K562 (cell line): ENCODE data around the gene ZC3H10. TPM values are rescaled to one million over a fixed set of nuclear protein-coding genes. Genes with fewer than 3 reads are reported as not detected.
A peak's percentile ranks its signal among the peaks of the same experiment; 100 is the strongest.

Experiments
- ARHGAP35 ChIP-seq: fragments of 450-650 bp; IDR thresholded peaks from 2 replicates; pipeline ENCODE4 v1.6.1; 2018; ENCODE audit not compliant: partially characterized antibody
- ELF4 ChIP-seq: fragments of 450-650 bp; formaldehyde crosslinking; IDR thresholded peaks from 2 replicates; pipeline ENCODE4 v1.4.0; 2022; ENCODE audit warnings: missing genetic modification characterization
- ETV5 ChIP-seq: sonication (generic); formaldehyde crosslinking; IDR thresholded peaks from 2 replicates; pipeline ENCODE4 v1.4.0; 2020; ENCODE audit warnings: low read depth, mild to moderate bottlenecking, missing genetic modification reagents
- ETV6 ChIP-seq, 3 experiments: fragments of 150-350 bp in 1 of 3; sonication (generic) in 1 of 3; formaldehyde crosslinking in 1 of 3; IDR thresholded peaks; 2 replicates each; pipeline versions ENCODE4 v1.6.1 to v1.8.0; 2014 to 2022; ENCODE audit warnings: borderline replicate concordance in 2 of 3, low read depth in 2 of 3, antibody characterized with exemption in 1 of 3, low read length in 1 of 3, mild to moderate bottlenecking in 1 of 3, missing genetic modification reagents in 1 of 3
- FOS ChIP-seq: IDR thresholded peaks from 3 replicates; pipeline ENCODE4 v1.6.1; 2011; ENCODE audit not compliant: insufficient read length; ENCODE audit errors: extremely low read depth
- IRF2 ChIP-seq: sonication (generic); formaldehyde crosslinking; IDR thresholded peaks from 2 replicates; pipeline ENCODE4 v1.8.1; 2022; ENCODE audit warnings: mild to moderate bottlenecking, missing genetic modification reagents
- KAT7 ChIP-seq: sonication (generic); formaldehyde crosslinking; IDR thresholded peaks from 2 replicates; pipeline ENCODE4 v1.8.0; 2022; ENCODE audit warnings: missing genetic modification reagents, mild to moderate bottlenecking, borderline replicate concordance
- KLF1 ChIP-seq: fragments of 450-650 bp; IDR thresholded peaks from 2 replicates; pipeline ENCODE4 v1.6.1; 2016; ENCODE audit warnings: missing genetic modification characterization, missing compliant biosample characterization
- MAFK ChIP-seq: IDR thresholded peaks from 2 replicates; pipeline ENCODE4 v1.6.1; 2011; ENCODE audit warnings: low read length, improper control_type of control experiment
- MYBL2 ChIP-seq, 2 experiments: fragments of 450-650 bp in 1 of 2; sonication (generic) in 1 of 2; formaldehyde crosslinking in 1 of 2; IDR thresholded peaks; 2 replicates each; pipeline versions ENCODE4 v1.6.1 to v1.8.1; 2017 to 2022; ENCODE audit warnings: borderline replicate concordance in 1 of 2, inconsistent platforms in 1 of 2, low read depth in 1 of 2, mild to moderate bottlenecking in 1 of 2, missing genetic modification reagents in 1 of 2, moderate library complexity in 1 of 2
- NFIC ChIP-seq: fragments of 450-650 bp; IDR thresholded peaks from 2 replicates; pipeline ENCODE4 v1.6.1; 2017; ENCODE audit warnings: mild to moderate bottlenecking, inconsistent platforms
- NUFIP1 ChIP-seq: fragments of 450-650 bp; IDR thresholded peaks from 2 replicates; pipeline ENCODE4 v1.6.1; 2018; ENCODE audit not compliant: partially characterized antibody
- PHB2 ChIP-seq: fragments of 450-650 bp; IDR thresholded peaks from 2 replicates; pipeline ENCODE4 v1.6.1; 2017; ENCODE audit warnings: low read depth
- SP2 ChIP-seq: IDR thresholded peaks from 2 replicates; pipeline ENCODE4 v1.6.1; 2011; ENCODE audit warnings: mild to moderate bottlenecking, low read depth, low read length, moderate library complexity; ENCODE audit not compliant: poor library complexity, severe bottlenecking; ENCODE audit errors: extremely low read depth
- U2AF1 ChIP-seq: fragments of 200-400 bp; formaldehyde crosslinking; optimal IDR thresholded peaks from 2 replicates; pipeline ENCODE3; 2017; ENCODE audit warnings: mild to moderate bottlenecking, low read depth, low read length, moderate library complexity
- ZNF507 ChIP-seq: conservative IDR thresholded peaks from 2 replicates; pipeline ENCODE4 v1.6.1; 2017; ENCODE audit warnings: missing genetic modification characterization, missing compliant biosample characterization
- ZNF695 ChIP-seq: fragments of 450-650 bp; formaldehyde crosslinking; IDR thresholded peaks from 2 replicates; pipeline ENCODE4 v1.4.0; 2020; ENCODE audit warnings: mild to moderate bottlenecking, moderate library complexity
- polyA plus RNA-seq, 8 experiments: library from polyadenylated mRNA; depleted of rRNA in 4 of 8; stranded (reverse) in 5 of 8; unstranded in 3 of 8; fragments of >200 nt; fragmentation: Nextera tagmentation in 2 of 8; fragmentation: Illumina TruSeq in 1 of 8; extraction: Ambion mirVana in 2 of 8; extraction: Trizol in 1 of 8; gene quantifications; 2 replicates each; pipeline versions ENCODE4 v1.2.1 to v1.2.3, GENCODE V29; 2011 to 2014; ENCODE audit warnings: inconsistent platforms in 1 of 8, missing spikeins in 1 of 8
- total RNA-seq, 7 experiments: library from RNA; depleted of rRNA in 6 of 7; stranded (reverse); fragments of >200 nt in 6 of 7; fragmentation: Illumina TruSeq in 2 of 7; extraction: Trizol in 2 of 7; gene quantifications; 2 replicates each; pipeline versions ENCODE4 v1.2.1 to v1.2.3, GENCODE V29; 2011 to 2021; ENCODE audit warnings: low replicate concordance in 1 of 7
- TF ChIP-seq, protein P1 (sequence below): sonication (generic); formaldehyde crosslinking; IDR thresholded peaks from 2 replicates; pipeline ENCODE4 v1.8.0; 2022; ENCODE audit warnings: mild to moderate bottlenecking, missing genetic modification reagents
- TF ChIP-seq, protein P2 (sequence below), 2 experiments: fragments of 450-650 bp; IDR thresholded peaks; 2 replicates each; pipeline ENCODE4 v1.6.1; 2018; ENCODE audit warnings: mild to moderate bottlenecking in 2 of 2, low read depth in 1 of 2; ENCODE audit not compliant: partially characterized antibody in 2 of 2
- TF ChIP-seq, protein P3 (sequence below): fragments of 250-450 bp; sonication (Bioruptor Pico); IDR thresholded peaks from 2 replicates; pipeline ENCODE4 v1.4.0; 2020

Gene ZC3H10
- total and polyA plus RNA-seq, 9 of the 15 experiments (the other 6 are each of a cell fraction or from before 2014, with no cell fraction given): 0.31 to 4.1 (median 1.6) TPM

DNA sequence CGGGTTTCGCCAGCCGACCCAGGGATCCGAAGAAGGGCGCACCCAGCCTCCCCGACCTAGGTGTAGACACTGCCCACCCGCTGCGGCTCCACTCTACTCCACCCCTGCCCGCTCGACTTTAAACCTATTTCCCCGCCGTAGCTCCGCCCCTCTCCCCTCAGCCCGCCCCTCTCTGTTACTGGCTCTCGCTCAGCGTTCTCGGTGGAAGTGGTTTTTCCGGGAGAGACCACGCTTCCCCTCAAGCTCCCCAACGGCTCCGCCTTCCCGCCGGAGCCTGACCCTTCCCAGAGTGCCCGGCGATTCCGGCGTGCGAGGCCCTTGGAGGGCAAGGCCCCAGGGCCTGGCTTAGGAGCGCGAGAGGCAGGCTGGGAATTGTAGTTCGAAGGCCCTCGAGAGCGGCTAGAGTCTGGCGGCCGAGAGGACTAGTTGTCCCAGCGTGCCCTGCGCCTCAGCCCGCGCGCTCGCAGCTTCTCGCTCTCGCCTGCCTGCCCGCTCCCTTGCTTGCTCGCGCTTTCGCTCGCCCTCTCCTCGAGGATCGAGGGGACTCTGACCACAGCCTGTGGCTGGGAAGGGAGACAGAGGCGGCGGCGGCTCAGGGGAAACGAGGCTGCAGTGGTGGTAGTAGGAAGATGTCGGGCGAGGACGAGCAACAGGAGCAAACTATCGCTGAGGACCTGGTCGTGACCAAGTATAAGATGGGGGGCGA lies 13.8 kb upstream of the ZC3H10 start, which contains the start of gene PA2G4 (continued):
- TF ChIP-seq SP2 (no peak), ETV6 (IDR thresholded peaks at IDR 0.05; ENCODE audit: borderline replicate concordance in 1 of 2, low read depth in 2 of 2, low read length in 1 of 2) (no peak), ETV6 (CRISPR knock-in tag; IDR thresholded peaks at IDR 0.05; ENCODE audit: borderline replicate concordance) (no peak), ELF4 (CRISPR knock-in tag) (0 out of 2 replicates have a peak, but pooled peaks have one; percentile 11), IRF2 (CRISPR knock-in tag) (no peak), ARHGAP35 (no peak), MYBL2 (IDR thresholded peaks at IDR 0.05; ENCODE audit: low read depth) (peak; percentile 12; the same call in 1 of the 2 replicates), MYBL2 (CRISPR knock-in tag; IDR thresholded peaks at IDR 0.05; ENCODE audit: borderline replicate concordance) (no peak), MAFK (no peak), ZNF507 (tag) (no peak), U2AF1 (no peak), NFIC (no peak), NUFIP1 (no peak), FOS (no peak), KLF1 (no peak), ETV5 (CRISPR knock-in tag) (peak; percentile 76), ZNF695 (CRISPR knock-in tag) (no peak), KAT7 (CRISPR knock-in tag) (peak; percentile 99), PHB2 (no peak)
- TF ChIP-seq, protein P1, sequence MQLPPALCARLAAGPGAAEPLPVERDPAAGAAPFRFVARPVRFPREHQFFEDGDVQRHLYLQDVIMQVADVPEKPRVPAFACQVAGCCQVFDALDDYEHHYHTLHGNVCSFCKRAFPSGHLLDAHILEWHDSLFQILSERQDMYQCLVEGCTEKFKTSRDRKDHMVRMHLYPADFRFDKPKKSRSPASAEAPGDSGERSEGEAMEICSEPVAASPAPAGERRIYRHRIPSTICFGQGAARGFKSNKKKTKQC (CRISPR knock-in tag): peak; percentile 89; the same call in 1 of the 2 replicates
- TF ChIP-seq, protein P2, sequence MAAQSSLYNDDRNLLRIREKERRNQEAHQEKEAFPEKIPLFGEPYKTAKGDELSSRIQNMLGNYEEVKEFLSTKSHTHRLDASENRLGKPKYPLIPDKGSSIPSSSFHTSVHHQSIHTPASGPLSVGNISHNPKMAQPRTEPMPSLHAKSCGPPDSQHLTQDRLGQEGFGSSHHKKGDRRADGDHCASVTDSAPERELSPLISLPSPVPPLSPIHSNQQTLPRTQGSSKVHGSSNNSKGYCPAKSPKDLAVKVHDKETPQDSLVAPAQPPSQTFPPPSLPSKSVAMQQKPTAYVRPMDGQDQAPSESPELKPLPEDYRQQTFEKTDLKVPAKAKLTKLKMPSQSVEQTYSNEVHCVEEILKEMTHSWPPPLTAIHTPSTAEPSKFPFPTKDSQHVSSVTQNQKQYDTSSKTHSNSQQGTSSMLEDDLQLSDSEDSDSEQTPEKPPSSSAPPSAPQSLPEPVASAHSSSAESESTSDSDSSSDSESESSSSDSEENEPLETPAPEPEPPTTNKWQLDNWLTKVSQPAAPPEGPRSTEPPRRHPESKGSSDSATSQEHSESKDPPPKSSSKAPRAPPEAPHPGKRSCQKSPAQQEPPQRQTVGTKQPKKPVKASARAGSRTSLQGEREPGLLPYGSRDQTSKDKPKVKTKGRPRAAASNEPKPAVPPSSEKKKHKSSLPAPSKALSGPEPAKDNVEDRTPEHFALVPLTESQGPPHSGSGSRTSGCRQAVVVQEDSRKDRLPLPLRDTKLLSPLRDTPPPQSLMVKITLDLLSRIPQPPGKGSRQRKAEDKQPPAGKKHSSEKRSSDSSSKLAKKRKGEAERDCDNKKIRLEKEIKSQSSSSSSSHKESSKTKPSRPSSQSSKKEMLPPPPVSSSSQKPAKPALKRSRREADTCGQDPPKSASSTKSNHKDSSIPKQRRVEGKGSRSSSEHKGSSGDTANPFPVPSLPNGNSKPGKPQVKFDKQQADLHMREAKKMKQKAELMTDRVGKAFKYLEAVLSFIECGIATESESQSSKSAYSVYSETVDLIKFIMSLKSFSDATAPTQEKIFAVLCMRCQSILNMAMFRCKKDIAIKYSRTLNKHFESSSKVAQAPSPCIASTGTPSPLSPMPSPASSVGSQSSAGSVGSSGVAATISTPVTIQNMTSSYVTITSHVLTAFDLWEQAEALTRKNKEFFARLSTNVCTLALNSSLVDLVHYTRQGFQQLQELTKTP (IDR thresholded peaks at IDR 0.05; ENCODE audit: low read depth in 1 of 2, partially characterized antibody in 2 of 2): peak; percentile 29 to 97
- TF ChIP-seq, protein P3, sequence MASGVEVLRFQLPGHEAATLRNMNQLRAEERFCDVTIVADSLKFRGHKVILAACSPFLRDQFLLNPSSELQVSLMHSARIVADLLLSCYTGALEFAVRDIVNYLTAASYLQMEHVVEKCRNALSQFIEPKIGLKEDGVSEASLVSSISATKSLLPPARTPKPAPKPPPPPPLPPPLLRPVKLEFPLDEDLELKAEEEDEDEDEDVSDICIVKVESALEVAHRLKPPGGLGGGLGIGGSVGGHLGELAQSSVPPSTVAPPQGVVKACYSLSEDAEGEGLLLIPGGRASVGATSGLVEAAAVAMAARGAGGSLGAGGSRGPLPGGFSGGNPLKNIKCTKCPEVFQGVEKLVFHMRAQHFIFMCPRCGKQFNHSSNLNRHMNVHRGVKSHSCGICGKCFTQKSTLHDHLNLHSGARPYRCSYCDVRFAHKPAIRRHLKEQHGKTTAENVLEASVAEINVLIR (CRISPR knock-in tag): peak; percentile 17; the same call in 1 of the 2 replicates
